ENCODE results near the gene UBAC2.
"Not testable (repeated sequence)": the region's sequence is repeated elsewhere in the genome, so short reads cannot be mapped to it uniquely, and the experiment has no call there.

Gene UBAC2

GRCh38 chr13:99228737-99229691 is 28.4 kb downstream of the UBAC2 start:
- TF ChIP-seq ZFX (IDR thresholded peaks at IDR 0.05; ENCODE audit: borderline replicate concordance), result no peak
- no peak overlapping the region for H3K27ac ChIP-seq

GRCh38 chr13:99230588-99230987 is 29.9 kb downstream of the UBAC2 start:
- H3K27ac ChIP-seq, result not testable (repeated sequence)

GRCh38 chr13:99230991-99231390 is 30.3 kb downstream of the UBAC2 start:
- TF ChIP-seq CTCF (IDR thresholded peaks at IDR 0.05), result no peak
- TF ChIP-seq ZFX (IDR thresholded peaks at IDR 0.05; ENCODE audit: borderline replicate concordance), result no peak
- H3K27ac ChIP-seq, result no peak overlapping the region

GRCh38 chr13:99231721-99232120 is 31.1 kb downstream of the UBAC2 start:
- H3K27ac ChIP-seq, result no peak overlapping the region
- no peak for TF ChIP-seq ZFX (IDR thresholded peaks at IDR 0.05; ENCODE audit: borderline replicate concordance)
- TF ChIP-seq CTCF (IDR thresholded peaks at IDR 0.05), result no peak

- TF ChIP-seq ZFX (IDR thresholded peaks at IDR 0.05; ENCODE audit: borderline replicate concordance) (no peak), CTCF (IDR thresholded peaks at IDR 0.05) (no peak)
- no peak overlapping the region for H3K27ac ChIP-seq
Measured at GRCh38 chr13:99237981-99238662, 37.5 kb downstream of the UBAC2 start.

GRCh38 chr13:99246100-99246499 is 45.4 kb downstream of the UBAC2 start:
- TF ChIP-seq CTCF (IDR thresholded peaks at IDR 0.05), result no peak
- TF ChIP-seq ZFX (IDR thresholded peaks at IDR 0.05; ENCODE audit: borderline replicate concordance), result no peak

GRCh38 chr13:99249178-99249577 is 48.5 kb downstream of the UBAC2 start:
- H3K27ac ChIP-seq, result not testable (repeated sequence)

More at GRCh38 chr13:99246100-99246499, 45.4 kb downstream of the UBAC2 start:
- H3K27ac ChIP-seq, result no peak overlapping the region

GRCh38 chr13:99249606-99250005 is 49.0 kb downstream of the UBAC2 start:
- not testable (repeated sequence) for H3K27ac ChIP-seq

GRCh38 chr13:99250982-99251825 is 50.5 kb downstream of the UBAC2 start:
- no peak overlapping the region for H3K27ac ChIP-seq
- no peak for TF ChIP-seq ZFX (IDR thresholded peaks at IDR 0.05; ENCODE audit: borderline replicate concordance)
